GM12891 (cell line): ENCODE measurements around the gene HMGN1.
"Not testable (repeated sequence)": the region's sequence is repeated elsewhere in the genome, so short reads cannot be mapped to it uniquely, and the experiment has no call there.

Experiments used
- DNase-seq: peaks from one replicate; pipeline ENCODE4 v3.0.0; 2011; ENCODE audit warnings: low spot score; ENCODE audit not compliant: insufficient read length
- FAIRE-seq: peaks from 2 replicates; lab custom pipeline; 2011; peaks lifted over from hg19 to GRCh38; lab: Jason Lieb, UNC
- PAX5 ChIP-seq: IDR thresholded peaks from 2 replicates; pipeline ENCODE4 v1.6.1; 2011; ENCODE audit warnings: low read length, moderate library complexity, mild to moderate bottlenecking; ENCODE audit not compliant: insufficient read depth, severe bottlenecking
- POLR2A ChIP-seq: IDR thresholded peaks from 2 replicates; pipeline ENCODE4 v1.6.1; 2011; ENCODE audit warnings: low read depth, low read length, control low read depth
- POLR2AphosphoS5 ChIP-seq: IDR thresholded peaks from 2 replicates; pipeline ENCODE4 v1.6.1; 2011; ENCODE audit warnings: low read depth, low read length, control low read depth
- POU2F2 ChIP-seq: IDR thresholded peaks from 2 replicates; pipeline ENCODE4 v1.6.1; 2011; ENCODE audit warnings: low read depth, mild to moderate bottlenecking, control low read depth, low read length, moderate library complexity
- SPI1 ChIP-seq: IDR thresholded peaks from 2 replicates; pipeline ENCODE4 v1.6.1; 2011; ENCODE audit warnings: low read depth, low read length, control low read depth
- TAF1 ChIP-seq: IDR thresholded peaks from 2 replicates; pipeline ENCODE4 v1.6.1; 2011; ENCODE audit warnings: low read depth, low read length, control low read depth

HMGN1 gene

DNA sequence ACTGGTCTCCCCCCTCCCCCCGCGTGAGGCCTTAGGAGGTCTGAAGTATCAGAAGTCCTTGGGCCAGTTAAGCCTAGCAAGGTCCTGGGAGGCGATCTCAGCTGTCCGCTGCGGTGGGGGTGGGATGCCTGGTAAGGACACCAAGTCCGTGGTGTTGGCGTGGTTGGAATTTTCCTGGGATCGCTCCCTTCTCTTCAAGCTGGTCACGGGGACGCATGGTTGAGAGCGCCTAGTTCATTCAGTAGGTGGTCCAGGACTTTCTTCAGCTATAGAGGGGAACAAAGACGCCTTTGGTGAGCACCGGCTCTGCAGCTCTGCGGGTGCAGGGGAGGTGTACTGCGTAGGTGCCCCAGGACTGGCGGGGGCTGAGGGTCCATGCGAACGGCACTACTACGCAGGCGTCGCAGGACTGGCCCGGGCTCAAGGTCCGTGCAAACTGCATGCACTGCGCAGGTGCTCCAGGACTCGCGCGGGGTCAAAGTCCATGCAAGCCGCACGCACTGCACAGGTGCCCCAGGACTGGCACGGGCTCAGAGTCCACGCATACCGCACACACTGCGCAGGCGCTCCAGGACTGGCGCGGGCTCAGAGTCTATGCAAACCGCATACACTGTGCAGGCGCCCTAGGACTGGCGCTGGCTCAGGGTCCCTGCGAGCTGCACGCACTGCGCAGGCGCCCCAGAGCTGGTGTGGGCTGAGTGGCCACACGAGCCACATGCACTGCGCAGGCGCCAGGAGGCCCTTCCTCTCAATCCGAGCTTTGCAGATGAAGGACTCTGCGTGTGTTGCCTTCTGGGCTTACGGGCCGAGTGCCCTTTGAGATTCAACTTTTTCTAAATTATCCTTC lies 36.6 kb upstream of the HMGN1 start:
- no peak for TF ChIP-seq TAF1
- TF ChIP-seq POLR2A, result no peak
- TF ChIP-seq POU2F2, result no peak
- no peak for TF ChIP-seq SPI1
- no peak for TF ChIP-seq PAX5
- no peak for TF ChIP-seq POLR2AphosphoS5
- no peak for DNase-seq
- FAIRE-seq, result no peak

DNA sequence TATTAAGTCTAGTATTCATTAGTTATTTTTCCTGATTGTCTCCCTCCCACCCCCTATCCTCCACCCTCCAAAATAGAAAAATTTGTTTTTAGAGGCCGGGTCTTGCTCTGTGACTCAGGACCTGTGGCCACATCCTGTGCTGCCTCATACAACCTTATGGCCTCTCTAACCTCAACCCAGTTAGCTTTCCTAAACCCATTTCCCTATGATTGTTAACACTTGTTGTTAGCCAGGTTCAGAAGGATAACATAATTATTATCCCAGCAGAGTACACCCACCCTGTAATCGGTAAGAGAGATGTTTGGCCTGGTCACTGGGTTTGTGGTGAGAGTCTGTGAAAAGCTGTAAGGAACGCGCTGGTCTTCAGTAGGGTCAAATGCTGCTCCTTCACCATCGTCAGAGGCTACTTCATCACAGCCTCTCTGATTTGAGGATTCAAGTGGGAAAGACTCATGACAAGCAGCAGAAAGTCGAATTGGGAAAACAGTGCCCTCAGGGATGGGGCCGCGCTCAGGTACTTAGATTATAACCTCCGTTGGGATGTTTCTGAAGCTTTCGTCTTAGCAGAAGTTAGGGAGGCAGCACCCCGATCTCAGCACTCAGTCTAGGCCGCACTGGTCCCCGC lies 35.9 kb upstream of the HMGN1 start:
- no peak for DNase-seq
- FAIRE-seq, result no peak
- TF ChIP-seq PAX5, result no peak
- TF ChIP-seq POLR2AphosphoS5, result no peak
- no peak for TF ChIP-seq POU2F2
- TF ChIP-seq POLR2A, result no peak
- TF ChIP-seq SPI1, result no peak

DNA sequence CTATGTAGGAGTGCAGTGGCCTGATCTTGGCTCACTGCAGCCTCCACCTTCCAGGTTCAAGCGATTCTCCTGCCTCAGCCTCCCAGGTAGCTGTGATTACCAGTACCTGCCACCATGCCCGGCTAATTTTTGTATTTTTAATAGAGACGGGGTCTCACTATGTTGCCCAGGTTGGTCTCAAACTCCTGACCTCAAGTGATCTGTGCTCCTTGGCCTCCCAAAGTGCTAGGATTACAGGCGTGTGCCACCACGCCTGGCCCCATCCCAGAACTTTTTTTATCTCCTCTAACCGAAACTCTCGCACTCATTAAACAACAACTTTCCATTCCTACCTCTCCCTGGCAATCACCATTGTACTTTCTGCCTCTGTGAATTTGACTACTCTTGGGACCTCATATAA lies 33.2 kb upstream of the HMGN1 start:
- not testable (repeated sequence) for FAIRE-seq, DNase-seq

DNA sequence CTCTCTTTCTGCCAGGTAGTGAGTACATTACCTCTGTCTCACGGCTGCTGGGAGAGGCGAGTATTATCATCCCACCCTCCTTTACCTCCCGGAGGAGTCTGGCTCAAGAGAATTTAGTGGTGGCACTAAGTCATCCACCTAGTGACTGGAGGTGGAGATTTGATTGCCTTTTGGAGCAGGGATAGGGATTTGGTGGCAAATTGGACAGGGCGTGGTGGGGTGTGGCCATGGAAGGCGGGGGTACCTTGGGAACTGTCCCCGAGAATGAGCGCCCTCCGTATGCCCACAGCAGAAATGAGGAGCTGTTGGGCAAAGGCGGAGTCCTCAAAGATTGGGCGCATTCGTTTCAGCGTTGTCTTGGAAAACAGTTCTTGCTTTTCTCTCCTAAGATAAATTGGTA lies 32.1 kb upstream of the HMGN1 start:
- FAIRE-seq (no peak), DNase-seq (no peak)
- TF ChIP-seq TAF1 (no peak), POLR2AphosphoS5 (no peak), POU2F2 (no peak), SPI1 (no peak), PAX5 (no peak), POLR2A (no peak)

DNA sequence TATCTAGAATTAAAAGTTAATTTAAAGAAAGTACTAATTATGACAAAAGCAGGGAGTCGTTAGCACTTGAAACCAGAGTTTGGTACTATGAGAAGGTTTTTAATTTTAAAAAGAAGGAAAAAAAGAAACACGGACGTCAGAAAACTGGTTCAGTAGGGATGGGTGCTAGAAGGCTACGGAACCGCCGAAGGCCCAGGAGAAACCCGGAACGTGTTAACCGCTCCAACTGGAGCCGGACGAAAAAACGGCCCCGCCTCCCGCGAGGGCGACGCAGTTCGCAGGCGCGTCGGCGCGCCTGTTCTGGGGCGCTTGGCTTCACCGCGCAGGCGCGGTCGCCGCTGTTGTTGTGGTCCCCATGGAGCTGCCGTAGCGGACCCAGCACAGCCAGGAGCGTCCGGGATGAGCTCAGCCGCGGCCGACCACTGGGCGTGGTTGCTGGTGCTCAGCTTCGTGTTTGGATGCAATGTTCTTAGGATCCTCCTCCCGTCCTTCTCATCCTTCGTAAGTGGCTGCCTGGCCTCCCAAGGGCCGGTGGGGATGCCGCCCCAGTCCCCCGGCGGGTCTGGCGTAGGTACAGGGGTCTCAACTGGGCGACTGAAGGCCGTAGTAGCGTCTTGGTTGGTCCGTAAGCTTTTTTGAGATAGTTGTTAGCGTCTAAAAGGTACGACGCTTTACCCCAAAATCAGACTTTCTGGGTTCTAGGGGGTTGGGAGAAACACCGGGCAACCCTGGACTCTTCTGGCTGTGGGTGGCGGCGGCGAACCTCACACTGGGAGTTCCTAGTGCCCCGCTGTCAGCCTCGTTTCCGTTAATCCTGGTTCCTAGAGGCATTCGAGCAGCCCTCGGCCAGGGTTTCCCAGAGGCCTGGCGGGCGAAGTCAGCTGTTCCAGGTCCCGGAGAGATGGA lies 31.4 kb upstream of the HMGN1 start:
- FAIRE-seq (peak; percentile 84), DNase-seq (peak; percentile 88)
- TF ChIP-seq SPI1, result no peak
- TF ChIP-seq POLR2A, result peak; percentile 46; the same call in 1 of the 2 replicates
- no peak for TF ChIP-seq TAF1
- TF ChIP-seq POU2F2, result no peak
- TF ChIP-seq POLR2AphosphoS5, result peak; percentile 54; the same call in 1 of the 2 replicates

DNA sequence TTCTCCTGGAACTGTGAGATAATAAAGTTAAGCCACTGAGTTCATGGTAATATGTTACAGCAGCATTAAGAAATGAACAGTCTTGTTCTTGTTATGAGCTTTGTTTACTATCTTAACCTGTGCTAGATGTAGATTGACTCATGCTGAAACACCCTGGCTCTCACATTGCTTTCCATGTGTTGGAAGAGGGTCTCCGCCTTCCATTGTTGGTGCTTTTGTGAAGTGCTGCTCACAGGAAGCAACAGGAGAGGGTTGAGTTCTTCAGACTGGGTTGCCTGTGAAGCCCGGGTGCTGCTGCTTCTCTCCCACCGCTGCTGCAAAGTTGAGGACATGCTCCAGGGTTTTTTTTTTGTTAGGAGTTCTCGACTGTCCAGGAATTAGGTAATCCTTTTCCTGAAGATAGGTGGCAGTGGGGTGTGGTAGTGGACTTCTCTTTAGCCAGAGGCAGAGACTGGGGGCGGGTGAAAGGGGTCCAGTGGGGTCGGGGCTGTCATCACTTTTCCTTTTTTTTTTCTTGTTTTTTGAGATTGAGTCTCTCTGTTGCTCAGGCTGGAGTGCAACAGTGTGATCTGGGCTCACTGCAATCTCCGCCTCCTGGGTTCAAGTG lies 28.7 kb upstream of the HMGN1 start:
- TF ChIP-seq TAF1 (no peak), POLR2AphosphoS5 (no peak), SPI1 (no peak), POLR2A (no peak), PAX5 (no peak), POU2F2 (no peak)
- no peak for FAIRE-seq

DNA sequence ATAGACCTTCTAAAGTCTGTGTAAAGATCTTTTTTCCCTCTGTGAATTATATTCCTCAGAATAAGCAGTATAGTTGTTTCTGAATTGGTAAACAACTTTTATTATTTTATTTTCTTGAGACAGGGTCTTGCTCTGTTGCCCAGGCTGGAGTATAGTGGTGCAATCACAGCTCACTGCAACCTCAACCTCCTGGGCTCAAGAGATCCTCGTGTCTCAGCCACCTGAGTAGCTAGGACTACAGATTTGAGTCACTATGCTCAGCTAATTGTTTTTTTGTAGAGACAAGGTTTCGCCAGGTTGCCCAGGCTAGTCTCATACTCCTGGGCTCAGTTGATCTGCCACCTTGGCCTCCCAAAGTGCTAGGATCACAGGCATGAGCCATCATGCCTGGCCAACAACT lies 26.6 kb upstream of the HMGN1 start:
- no peak for DNase-seq
- TF ChIP-seq POLR2A, result no peak
- no peak for FAIRE-seq

More for the DNA sequence above, 28.7 kb upstream of the HMGN1 start:
- DNase-seq, result no peak

DNA sequence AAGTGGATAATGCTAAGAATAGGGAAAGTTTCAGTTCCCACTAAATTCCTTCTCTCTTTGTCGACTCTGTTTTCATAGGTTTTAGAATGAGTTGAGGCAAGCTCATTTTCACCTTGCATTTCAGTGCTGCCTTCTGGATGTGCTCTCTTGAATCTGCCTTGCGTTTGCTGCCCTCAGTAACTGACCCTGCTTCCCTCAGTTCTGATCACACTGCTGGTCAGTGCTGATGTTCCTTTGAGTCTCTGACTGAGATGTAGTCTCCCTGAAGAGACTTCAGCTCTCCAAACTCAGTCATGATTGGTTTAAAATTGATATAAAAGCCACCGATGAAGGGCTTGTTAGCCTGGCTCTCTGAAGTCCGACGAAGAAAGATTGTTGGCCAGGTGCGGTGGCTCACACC lies 25.2 kb upstream of the HMGN1 start:
- no peak for FAIRE-seq

DNA sequence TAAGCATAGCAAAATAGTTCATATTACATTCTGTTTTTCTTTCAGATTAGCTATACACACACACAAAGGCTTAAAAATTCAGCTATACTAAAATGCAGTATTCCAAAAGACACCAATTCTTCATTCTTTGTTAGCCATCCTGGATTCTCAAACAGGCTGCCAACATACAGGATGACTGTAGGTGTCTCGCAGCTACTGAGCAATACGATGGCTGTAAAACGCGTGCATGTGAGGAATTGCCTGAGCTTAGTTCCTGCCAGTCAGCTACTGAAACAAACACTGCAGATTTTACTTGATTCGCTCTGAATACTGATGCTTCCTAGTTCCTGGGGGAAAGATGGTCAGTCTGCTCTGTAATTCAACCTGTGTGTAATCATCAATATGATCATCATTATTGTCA lies 24.7 kb upstream of the HMGN1 start:
- FAIRE-seq (no peak), DNase-seq (no peak)
- no peak for TF ChIP-seq POLR2AphosphoS5

More for the DNA sequence above, 25.2 kb upstream of the HMGN1 start:
- no peak for DNase-seq
- no peak for TF ChIP-seq POLR2AphosphoS5
- TF ChIP-seq SPI1, result 0 out of 2 replicates have a peak, but pooled peaks have one; percentile 7

DNA sequence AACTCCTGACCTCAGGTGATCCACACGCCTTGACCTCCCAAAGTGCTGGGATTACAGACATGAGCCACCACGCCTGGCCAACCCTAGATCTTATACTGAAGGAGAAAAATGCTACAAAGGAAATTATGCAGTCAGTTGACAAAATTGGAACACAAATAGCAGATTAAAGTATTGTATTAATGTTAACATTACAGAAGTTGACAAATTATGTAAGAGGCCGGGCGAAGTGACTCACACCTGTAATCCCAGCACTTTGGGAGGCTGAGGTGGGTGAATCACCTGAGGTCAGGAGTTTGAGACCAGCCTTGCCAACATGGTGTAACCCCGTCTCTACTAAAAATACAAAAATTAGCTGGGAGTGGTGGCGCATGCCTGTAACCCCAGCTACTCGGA lies 21.0 kb upstream of the HMGN1 start:
- FAIRE-seq, DNase-seq: not testable (repeated sequence)
